Measurements from ENCODE around the gene NBEA. TPM values are rescaled to one million over a fixed set of nuclear protein-coding genes. Genes with fewer than 3 reads are reported as not detected.

NBEA gene
- total RNA-seq, 8 experiments from 2014 or later = 2.8 to 45.7 (median 31.8) TPM

DNA sequence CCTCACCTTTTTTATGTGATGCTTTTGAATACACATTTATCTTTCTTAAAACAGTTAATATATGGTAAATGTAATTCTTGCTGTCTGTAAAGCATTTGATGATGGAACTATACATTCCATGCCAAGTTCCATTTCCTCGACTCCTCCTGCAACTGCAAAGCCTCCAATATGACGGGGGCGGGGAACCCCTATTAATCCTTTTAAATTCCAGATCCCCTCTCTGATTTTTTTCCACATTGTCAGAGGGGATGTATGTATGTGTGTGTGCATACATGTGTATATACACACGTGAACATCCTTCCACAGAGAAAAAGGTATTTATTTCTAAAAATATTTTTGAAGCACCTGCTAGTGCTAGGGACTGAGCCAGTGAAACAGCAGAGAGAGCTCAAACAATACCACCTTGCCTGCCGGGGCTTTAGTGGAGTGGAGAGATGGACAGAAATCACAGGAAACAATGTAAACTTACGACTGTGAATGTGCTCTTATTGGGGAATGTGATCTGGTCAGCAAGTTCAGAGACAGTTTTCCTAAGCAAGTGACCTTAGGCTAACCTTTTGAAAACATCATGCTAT, 559.7 kb downstream of the NBEA start:
- H3K27ac ChIP-seq = no peak overlapping the region
- 8 to 85% (median 51%) methylated on average over 1 to 6 of the region's 6 CpGs; no CpG with 5 or more reads in 1 of the 10 experiments for WGBS, 10 experiments
- no peak overlapping the region for H3K4me3 ChIP-seq
- in situ Hi-C loops (cut with MboI; ENCODE audit: low pct_unique_long_range_greater_than_20kb in 2 of 9, low sequenced_read_pairs in 9 of 9, unreplicated experiment in 9 of 9) = no loop called here
- ATAC-seq (replicated peaks in 6 of 8) = no peak
- H3K4me1 ChIP-seq (replicated peaks in 1 of 2) = peaks cover 17 to 20% of the 10 kb centered on the region in 2 donors

DNA sequence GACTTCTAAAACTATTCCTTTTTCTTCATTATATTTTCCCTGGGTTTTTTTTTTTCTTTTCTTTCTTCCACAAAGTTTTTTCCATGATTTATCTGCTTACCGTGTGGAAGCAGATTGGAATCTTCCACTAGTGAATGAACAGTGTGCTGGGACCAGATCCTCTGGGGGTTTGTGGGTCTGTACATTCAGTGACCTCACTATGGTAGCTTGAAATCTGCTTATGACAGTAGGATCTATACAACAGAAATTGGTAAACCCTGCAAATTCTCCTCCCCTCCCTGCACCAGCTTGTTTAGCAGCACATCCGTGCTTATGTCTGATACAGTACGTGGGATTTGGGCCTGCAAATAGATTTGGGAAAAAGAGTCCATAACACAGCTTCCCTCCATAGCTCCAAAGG, 560.4 kb downstream of the NBEA start:
- in situ Hi-C loops (cut with MboI; ENCODE audit: low pct_unique_long_range_greater_than_20kb in 2 of 9, low sequenced_read_pairs in 9 of 9, unreplicated experiment in 9 of 9) = no loop called here
- H3K4me3 ChIP-seq = no peak overlapping the region
- 0 to 95% (median 62%) methylated on average over 1 to 3 of the region's 3 CpGs; no CpG with 5 or more reads in 1 of the 10 experiments for WGBS, 10 experiments

DNA sequence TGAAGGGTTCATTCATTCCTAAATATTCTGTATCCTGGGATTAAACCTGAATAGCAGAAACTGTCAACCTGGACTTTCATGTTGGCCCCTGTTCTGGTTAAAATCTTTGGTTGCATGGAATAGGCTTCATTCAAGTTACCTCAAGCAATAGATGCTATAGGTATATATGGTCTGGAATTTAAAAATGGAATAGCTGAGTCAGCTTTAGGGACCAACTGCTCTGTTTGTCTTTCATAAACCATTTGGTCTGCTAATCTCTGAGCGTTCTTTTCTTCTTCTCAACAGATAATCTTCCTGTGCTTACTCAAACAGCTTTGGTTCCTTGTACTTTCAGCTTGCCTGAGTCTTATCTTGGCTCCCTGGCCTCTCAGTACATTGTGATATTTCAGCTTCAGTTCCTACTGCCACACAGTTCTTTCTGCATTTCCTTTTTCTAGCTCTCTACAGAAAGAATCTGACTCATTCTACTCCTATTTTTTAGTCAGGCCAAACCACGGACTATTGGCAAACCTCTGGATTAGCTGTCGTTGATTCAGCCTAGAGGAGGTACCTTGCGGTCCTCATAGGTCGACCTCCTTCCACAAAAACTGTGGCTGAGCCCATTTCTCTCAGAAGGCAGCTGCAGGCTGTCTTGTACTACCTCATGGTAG, 570.3 kb downstream of the NBEA start:
- 0 to 100% (median 81%) methylated on average over 1 to 5 of the region's 5 CpGs for WGBS, 10 experiments
- ATAC-seq (replicated peaks in 6 of 8) = peak in 1 of 8 experiments; percentile 48
- Histone ChIP-seq H3K4me3 (no peak overlapping the region), H3K27ac (no peak overlapping the region), H3K4me1 (replicated peaks in 1 of 2) (peaks cover 7 to 10% of the 10 kb centered on the region in 2 donors)
- in situ Hi-C loops (cut with MboI; ENCODE audit: low pct_unique_long_range_greater_than_20kb in 2 of 9, low sequenced_read_pairs in 9 of 9, unreplicated experiment in 9 of 9) = no loop called here

More for the DNA sequence above, 560.4 kb downstream of the NBEA start:
- peaks cover 17 to 20% of the 10 kb centered on the region in 2 donors for H3K4me1 ChIP-seq (replicated peaks in 1 of 2)
- no peak for ATAC-seq (replicated peaks in 6 of 8)
- H3K27ac ChIP-seq = no peak overlapping the region

DNA sequence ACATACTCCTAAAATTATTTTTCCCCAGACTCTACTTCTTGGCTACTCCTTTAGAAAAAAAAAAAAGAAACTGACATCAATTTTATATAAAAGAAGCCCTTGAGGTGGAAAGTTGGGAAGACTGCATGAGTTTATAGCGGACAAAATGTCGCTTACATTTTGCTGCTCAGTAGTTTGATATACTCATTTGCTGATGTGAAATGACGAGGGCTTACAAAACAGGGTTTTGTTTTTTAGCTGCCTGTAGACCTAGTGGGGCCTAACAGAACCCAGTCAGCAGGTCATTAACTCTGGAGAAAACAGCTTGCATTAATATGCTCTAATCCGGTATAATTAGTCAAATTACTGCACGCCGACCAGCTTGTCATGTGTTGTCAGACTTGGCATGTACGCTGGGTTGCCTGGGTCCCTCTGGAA, 572.0 kb downstream of the NBEA start:
- H3K27ac ChIP-seq = no peak overlapping the region
- peaks cover 7 to 10% of the 10 kb centered on the region in 2 donors for H3K4me1 ChIP-seq (replicated peaks in 1 of 2)
- 69 to 97% (median 90%) methylated on average over 3 to 7 of the region's 7 CpGs; no CpG with 5 or more reads in 1 of the 10 experiments for WGBS, 10 experiments
- no peak for ATAC-seq (replicated peaks in 6 of 8)
- in situ Hi-C loops (cut with MboI; ENCODE audit: low pct_unique_long_range_greater_than_20kb in 2 of 9, low sequenced_read_pairs in 9 of 9, unreplicated experiment in 9 of 9) = no loop called here
- no peak overlapping the region for H3K4me3 ChIP-seq

DNA sequence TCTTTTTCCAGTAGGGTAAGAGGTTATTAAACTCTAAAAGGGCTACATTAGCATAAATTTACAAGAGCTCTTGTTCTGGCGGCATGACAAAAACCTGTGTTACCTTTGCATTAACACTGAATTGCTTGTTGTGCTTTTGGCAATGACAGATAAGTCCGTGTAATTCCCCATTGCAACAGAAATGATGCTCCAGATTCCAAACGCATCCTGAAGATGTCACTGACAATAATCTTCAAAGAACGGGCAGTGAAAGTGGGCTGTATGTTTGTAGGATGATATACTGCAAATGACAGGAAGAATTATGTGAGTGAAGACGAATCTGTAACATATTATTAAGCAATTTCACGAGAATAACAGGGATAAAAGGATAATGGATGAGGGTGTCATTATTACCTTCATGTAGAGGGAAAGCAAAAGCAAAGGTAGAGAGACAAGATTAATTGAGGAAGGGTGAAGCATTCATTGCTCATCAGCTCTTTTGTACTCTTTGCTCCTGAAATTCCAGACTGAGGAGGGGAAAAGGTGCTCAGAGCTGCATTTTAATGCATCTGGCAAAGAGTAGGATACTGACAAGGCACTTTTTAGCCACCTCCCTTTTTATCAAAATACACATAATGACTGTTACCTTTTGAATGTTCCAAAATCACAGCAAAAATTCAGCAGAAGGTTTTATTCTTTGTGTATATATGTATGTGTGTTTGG, 572.9 kb downstream of the NBEA start:
- Histone ChIP-seq H3K4me3 (no peak overlapping the region), H3K4me1 (replicated peaks in 1 of 2) (peaks cover 7 to 10% of the 10 kb centered on the region in 2 donors), H3K27ac (no peak overlapping the region)
- ATAC-seq (replicated peaks in 6 of 8) = peak in 5 of 8 experiments; percentile 23 to 73 (median 33)
- in situ Hi-C loops (cut with MboI; ENCODE audit: low pct_unique_long_range_greater_than_20kb in 2 of 9, low sequenced_read_pairs in 9 of 9, unreplicated experiment in 9 of 9) = no loop called here
- WGBS, 10 experiments = 0 to 62% (median 30%) methylated on average over 1 to 6 of the region's 6 CpGs; no CpG with 5 or more reads in 1 of the 10 experiments

DNA sequence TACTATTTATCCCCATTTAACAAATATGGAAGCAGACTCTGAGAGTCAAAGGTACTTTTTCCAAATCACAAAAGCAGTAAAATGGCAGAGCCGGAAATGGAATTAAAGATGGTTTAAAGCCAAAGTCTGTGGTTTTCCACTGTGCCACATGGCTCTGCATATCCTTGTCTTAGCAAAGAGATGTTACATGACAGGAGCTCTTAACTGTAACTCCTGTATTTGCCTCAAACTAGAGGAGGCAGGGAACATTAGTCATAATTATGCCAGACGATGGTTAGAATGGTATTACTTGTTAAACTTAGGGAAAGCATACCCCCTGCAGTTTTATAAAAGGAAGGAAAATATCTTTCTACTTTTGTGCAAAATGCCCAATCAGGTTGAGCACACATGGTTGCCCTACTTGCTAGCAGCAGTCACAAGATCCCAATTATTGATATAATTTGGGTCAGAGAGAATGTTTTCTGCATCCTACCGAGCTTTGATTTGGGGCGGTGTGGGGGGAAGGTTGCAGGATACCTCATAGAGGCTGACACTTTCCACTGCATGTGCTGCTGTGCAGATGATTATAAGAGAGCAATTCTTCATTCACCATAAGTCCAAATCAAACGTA, 576.4 kb downstream of the NBEA start:
- no peak for ATAC-seq (replicated peaks in 6 of 8)
- H3K27ac ChIP-seq = no peak overlapping the region
- peaks cover 7 to 10% of the 10 kb centered on the region in 2 donors for H3K4me1 ChIP-seq (replicated peaks in 1 of 2)
- in situ Hi-C loops (cut with MboI; ENCODE audit: low pct_unique_long_range_greater_than_20kb in 2 of 9, low sequenced_read_pairs in 9 of 9, unreplicated experiment in 9 of 9) = no loop called here
- 0 to 100% (median 91%) methylated on average over 1 to 5 of the region's 5 CpGs for WGBS, 10 experiments
- H3K4me3 ChIP-seq = no peak overlapping the region

DNA sequence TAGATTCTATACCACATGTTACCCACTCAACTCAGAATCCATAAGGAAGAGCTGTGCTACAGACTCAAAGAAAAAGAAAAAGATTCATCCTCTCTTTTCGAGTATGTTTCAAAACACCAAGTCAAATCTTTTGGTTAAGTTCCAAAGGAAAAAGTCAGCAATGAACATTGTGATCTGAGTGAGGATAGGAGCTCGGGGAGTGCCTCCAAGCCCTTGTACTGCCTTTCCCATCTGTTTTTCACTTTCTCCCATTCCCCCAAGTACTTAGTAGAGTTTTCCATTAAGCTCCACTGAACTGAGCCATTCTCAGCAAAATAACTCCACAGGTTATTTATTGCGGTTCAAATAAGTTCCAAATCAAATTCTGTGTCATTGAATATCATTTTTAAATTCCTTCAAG, 582.1 kb downstream of the NBEA start:
- ATAC-seq (replicated peaks in 6 of 8) = no peak
- 0 to 97% (median 88%) methylated on average over 1 to 3 of the region's 3 CpGs; no CpG with 5 or more reads in 1 of the 10 experiments for WGBS, 10 experiments
- no peak overlapping the region for H3K4me3 ChIP-seq
- in situ Hi-C loops (cut with MboI; ENCODE audit: low pct_unique_long_range_greater_than_20kb in 2 of 9, low sequenced_read_pairs in 9 of 9, unreplicated experiment in 9 of 9) = no loop called here
- no peak overlapping the region for H3K27ac ChIP-seq
- H3K4me1 ChIP-seq (replicated peaks in 1 of 2) = peaks cover 0 to 9% of the 10 kb centered on the region in 2 donors

DNA sequence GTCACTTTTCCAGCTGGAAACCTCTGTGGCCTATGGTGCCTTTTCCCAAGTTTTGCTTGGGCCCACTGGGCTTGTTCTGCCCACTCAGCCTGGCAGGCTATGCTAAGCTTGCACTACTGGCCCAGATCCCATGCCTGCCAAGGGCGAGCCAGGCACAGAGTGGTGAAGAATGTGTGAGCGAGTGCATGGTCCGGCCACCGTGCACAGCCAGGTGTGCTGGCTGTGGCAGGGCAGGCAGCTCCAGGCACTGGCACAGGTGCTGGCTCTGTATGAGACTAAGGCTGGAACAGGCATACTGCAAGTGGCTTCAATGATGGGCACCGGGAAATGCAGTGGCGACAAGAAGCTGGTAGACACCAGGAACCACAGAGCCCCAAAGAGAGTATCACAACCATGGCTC, 584.5 kb downstream of the NBEA start:
- H3K4me1 ChIP-seq (replicated peaks in 1 of 2) = peaks cover 13 to 16% of the 10 kb centered on the region in 2 donors
- no peak overlapping the region for H3K4me3 ChIP-seq
- 87 to 100% (median 100%) methylated on average over 1 to 3 of the region's 6 CpGs; no CpG with 5 or more reads in 7 of the 10 experiments for WGBS, 10 experiments
- no peak for ATAC-seq (replicated peaks in 6 of 8)
- no peak overlapping the region for H3K27ac ChIP-seq
- in situ Hi-C loops (cut with MboI; ENCODE audit: low pct_unique_long_range_greater_than_20kb in 2 of 9, low sequenced_read_pairs in 9 of 9, unreplicated experiment in 9 of 9) = no loop called here

DNA sequence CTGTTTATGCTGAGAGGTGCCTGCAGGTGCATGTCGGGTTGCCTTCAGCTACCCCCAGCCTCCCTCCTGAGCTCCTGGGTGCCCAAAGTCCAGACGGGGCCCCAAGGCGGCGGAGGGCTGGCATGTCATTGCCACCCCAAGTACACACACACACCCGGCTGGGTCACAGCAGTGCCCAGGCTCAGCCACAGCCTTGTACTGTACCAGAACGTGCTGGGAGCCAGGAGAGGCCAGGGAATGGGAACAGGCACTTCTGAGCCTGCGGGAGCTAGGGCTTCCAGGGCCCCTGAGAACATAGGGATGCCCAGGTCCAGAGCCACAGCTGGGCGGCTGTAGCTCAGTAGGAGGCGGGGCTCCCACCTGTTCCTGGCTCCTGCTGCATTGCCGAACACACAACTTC, 585.4 kb downstream of the NBEA start:
- no peak for ATAC-seq (replicated peaks in 6 of 8)
- peaks cover 14 to 24% of the 10 kb centered on the region in 2 donors for H3K4me1 ChIP-seq (replicated peaks in 1 of 2)
- in situ Hi-C loops (cut with MboI; ENCODE audit: low pct_unique_long_range_greater_than_20kb in 2 of 9, low sequenced_read_pairs in 9 of 9, unreplicated experiment in 9 of 9) = no loop called here
- WGBS, 10 experiments = 90 to 100% methylated on average over 2 to 5 of the region's 10 CpGs; no CpG with 5 or more reads in 8 of the 10 experiments
- no peak overlapping the region for H3K27ac ChIP-seq
- H3K4me3 ChIP-seq = no peak overlapping the region

DNA sequence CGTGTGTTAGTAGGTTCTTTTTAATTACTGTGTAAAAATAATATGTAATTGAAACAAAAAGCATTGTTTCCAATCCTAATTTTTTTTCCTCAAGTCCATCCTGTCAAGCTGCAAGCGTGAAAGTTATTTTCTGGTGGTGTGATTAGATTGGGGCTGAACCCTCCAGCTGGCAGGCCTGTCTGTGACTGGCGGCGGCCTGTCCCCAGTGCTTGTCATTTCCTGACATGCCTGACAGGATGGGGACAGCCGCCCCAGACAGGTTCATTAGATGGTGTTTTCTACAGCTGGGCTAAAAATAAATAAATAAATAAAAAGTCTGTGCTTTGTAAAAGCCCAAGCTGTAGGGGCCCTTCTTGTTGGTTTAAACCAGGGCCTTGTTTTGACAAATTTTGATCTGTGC, 588.1 kb downstream of the NBEA start:
- ATAC-seq (replicated peaks in 6 of 8) = peak in 2 of 8 experiments; percentile 54 to 67
- 84 to 100% (median 88%) methylated on average over 1 to 5 of the region's 5 CpGs; no CpG with 5 or more reads in 1 of the 10 experiments for WGBS, 10 experiments
- Histone ChIP-seq H3K4me1 (replicated peaks in 1 of 2) (peaks cover 14 to 24% of the 10 kb centered on the region in 2 donors), H3K27ac (no peak overlapping the region), H3K4me3 (no peak overlapping the region)
- in situ Hi-C loops (cut with MboI; ENCODE audit: low pct_unique_long_range_greater_than_20kb in 2 of 9, low sequenced_read_pairs in 9 of 9, unreplicated experiment in 9 of 9) = no loop called here

DNA sequence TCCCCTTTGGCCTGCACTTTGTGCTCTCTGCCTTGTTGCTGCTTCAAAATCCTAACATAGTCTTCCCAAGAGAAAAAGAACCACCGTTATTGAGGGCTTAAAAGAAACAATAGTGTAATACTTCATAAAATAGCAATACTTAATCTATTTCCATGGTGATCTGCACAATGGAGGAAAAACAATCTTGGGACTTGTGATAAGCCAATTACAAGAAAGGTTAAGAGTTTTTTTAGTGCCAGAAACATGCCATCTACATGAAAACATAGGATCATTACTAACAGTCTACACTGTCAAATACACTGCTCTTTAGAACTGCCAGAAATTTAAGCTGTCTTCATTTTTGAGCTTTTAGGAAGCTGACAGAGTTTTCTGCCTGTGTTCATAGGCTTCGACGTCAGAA, 588.5 kb downstream of the NBEA start:
- no peak overlapping the region for H3K4me3 ChIP-seq
- H3K4me1 ChIP-seq (replicated peaks in 1 of 2) = peaks cover 14 to 24% of the 10 kb centered on the region in 2 donors
- WGBS, 10 experiments = 22 to 100% (median 86%) methylated on average over 1 to 3 of the region's 3 CpGs
- in situ Hi-C loops (cut with MboI; ENCODE audit: low pct_unique_long_range_greater_than_20kb in 2 of 9, low sequenced_read_pairs in 9 of 9, unreplicated experiment in 9 of 9) = no loop called here
- no peak overlapping the region for H3K27ac ChIP-seq
- ATAC-seq (replicated peaks in 6 of 8) = no peak

DNA sequence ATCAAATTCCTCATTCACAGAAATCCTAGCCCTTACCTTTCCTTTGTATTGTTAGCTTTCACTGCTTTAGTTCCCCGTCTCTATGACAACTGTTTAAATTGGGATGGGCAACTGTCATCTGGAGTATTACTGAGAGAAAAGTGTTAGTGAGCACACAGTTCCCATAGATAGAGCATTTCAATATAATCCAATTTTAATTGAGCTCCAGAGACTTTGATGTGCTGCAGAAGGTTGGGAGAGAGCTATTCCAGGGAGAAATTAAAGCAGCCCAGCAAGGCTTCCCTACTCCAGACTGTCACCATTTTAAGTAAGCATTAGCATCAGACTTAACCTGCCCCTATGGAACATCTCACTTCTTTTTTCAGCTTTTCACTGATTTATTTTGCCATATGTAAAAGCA, 589.5 kb downstream of the NBEA start:
- peak in 2 of 8 experiments; percentile 20 to 57 for ATAC-seq (replicated peaks in 6 of 8)
- Histone ChIP-seq H3K27ac (no peak overlapping the region), H3K4me1 (replicated peaks in 1 of 2) (peaks cover 14 to 24% of the 10 kb centered on the region in 2 donors), H3K4me3 (no peak overlapping the region)
- 60 to 100% (median 75%) methylated on average over 1 of the region's 1 CpG; no CpG with 5 or more reads in 4 of the 10 experiments for WGBS, 10 experiments
- in situ Hi-C loops (cut with MboI; ENCODE audit: low pct_unique_long_range_greater_than_20kb in 2 of 9, low sequenced_read_pairs in 9 of 9, unreplicated experiment in 9 of 9) = no loop called here

DNA sequence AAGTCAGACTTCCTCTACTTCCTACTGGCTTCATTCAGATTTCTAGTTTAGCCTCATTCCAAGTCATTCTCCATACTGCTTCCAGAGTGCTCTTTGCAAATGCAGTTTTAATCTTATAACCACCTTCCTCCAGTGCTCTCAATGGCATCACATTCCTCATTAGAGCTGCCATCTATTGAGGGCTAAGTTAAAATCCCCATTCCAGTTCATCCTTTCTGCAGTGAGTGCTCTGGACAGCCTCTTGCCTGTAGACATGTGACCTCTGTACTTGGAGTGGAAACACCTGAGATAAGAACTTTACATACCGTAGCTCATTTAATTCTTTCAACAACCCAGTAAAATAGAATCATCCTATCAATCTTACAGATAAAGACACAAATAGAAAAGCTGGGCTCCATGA, 592.3 kb downstream of the NBEA start:
- Histone ChIP-seq H3K27ac (no peak overlapping the region), H3K4me1 (replicated peaks in 1 of 2) (peaks cover 14 to 15% of the 10 kb centered on the region in 2 donors), H3K4me3 (no peak overlapping the region)
- WGBS, 10 experiments = 20 to 100% (median 89%) methylated on average over 1 of the region's 1 CpG; no CpG with 5 or more reads in 2 of the 10 experiments
- in situ Hi-C loops (cut with MboI; ENCODE audit: low pct_unique_long_range_greater_than_20kb in 2 of 9, low sequenced_read_pairs in 9 of 9, unreplicated experiment in 9 of 9) = no loop called here
- ATAC-seq (replicated peaks in 6 of 8) = no peak

Measured in motor neuron (in vitro differentiated cells).